HG03095 (cell line): Measurements from ENCODE around the gene TSNAXIP1.
A peak's percentile ranks its signal among the peaks of the same experiment; 100 is the strongest.

Experiments
- ATAC-seq: cut with Tn5 transposase; IDR thresholded peaks from one replicate; pipeline ENCODE4 v1.9.1; 2021; ENCODE audit warnings: moderate library complexity; ENCODE audit not compliant: unreplicated experiment

Gene TSNAXIP1

DNA sequence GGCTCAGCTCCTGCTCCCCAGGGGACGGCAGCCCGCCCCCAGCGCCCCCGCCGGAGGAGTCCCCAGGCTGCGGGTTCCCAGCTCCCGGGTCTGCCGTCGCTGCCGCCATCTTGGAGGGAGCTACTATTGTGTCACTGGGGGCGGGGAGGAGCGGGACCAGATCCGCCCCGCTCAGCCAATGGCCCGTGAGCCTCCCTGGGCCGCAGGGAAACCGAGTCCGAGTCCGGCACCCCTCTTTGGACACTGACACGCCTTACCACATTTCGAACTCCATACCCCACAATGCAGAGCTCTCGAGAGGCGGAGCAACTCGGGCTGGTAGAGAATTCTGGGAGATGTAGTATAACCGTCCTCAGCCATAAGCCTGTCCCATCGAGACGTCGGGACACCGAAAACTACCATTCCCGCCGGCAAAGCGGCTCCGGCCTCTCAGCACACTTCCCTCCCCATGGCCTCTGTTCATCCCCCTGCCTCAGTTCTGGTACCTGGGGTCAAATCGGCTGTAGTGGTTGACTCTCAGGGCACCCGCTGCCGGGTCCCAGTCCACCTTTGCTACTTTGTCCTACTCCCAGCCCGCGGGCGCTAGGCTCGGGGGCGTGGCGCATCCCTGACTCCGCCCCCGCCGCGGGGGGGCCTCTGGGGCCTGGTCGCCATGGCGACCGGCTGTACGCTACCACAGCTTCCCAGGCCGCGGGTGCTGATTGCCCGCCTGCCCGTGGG lies at the start of gene TSNAXIP1, which contains the start of gene RANBP10:
TSS of gene TSNAXIP1 (plus strand) at position 462 of the 720 bp plus-strand sequence. CDS start 261 bp downstream, outside the sequence.
TSS of gene RANBP10 (minus strand) at position 133 of the 720 bp plus-strand sequence. CDS start at position 109, 24 bp downstream.
- peak; percentile 86 for ATAC-seq

GRCh38 chr16:67758006-67758405 lies 48.7 kb upstream of the TSNAXIP1 start:
- no peak for ATAC-seq

- ATAC-seq, result no peak
Measured at GRCh38 chr16:67758966-67759365, 47.7 kb upstream of the TSNAXIP1 start.

DNA sequence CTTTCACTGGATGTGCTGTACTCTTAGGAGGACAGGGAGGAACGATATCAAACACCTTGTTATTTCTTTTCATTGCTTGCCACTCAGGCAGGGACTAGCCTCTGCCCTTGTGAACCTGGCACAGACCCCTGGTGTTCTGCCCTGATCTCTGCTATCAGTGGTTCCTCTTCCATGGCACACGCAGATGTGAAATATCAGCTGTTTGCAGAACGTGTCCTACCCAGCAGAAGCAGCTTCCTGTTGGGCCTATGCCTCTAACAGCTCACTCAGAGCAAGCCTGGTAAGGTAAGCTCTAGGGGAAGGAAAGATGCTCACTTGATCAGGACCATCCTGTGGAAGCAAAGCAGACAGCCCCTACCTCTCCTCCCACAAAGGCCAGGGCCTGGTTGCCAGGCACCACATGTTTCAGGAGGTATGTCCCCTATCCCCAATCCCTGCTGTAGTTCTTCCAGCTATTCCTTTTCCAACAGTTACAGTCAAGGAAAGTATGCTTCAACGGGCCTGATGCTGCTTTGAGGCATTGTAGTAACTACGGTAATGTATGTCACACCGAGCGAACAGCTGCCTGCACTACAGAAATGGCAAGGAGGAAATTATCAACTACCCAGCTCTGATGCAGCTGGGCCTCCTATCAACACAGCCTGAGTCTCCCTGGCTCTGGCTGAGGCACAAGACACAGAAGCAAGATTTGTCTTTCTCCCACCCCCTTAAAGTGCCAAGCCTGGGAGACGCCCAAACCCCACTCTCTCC lies 46.3 kb upstream of the TSNAXIP1 start:
- no peak for ATAC-seq

DNA sequence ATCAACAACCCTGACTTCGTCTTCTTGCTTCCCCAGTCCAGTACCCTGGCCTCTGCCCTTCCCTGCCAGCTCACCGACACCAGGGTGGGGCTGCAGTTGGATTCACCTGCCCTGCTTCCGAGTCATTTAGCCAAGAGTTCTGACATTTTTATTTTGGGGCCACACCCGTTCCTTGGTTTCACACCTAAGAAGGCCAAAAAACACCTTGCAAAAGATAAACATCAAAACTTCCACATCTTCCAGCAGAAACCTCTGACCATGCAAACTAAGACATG lies 45.8 kb upstream of the TSNAXIP1 start:
- ATAC-seq, result no peak

GRCh38 chr16:67761924-67762323 lies 44.8 kb upstream of the TSNAXIP1 start:
- no peak for ATAC-seq

GRCh38 chr16:67762385-67762784 lies 44.3 kb upstream of the TSNAXIP1 start:
- no peak for ATAC-seq

- ATAC-seq, result no peak
Measured at GRCh38 chr16:67763066-67763465, 43.6 kb upstream of the TSNAXIP1 start.

- ATAC-seq, result no peak
Measured at GRCh38 chr16:67764158-67764667, 42.5 kb upstream of the TSNAXIP1 start.

GRCh38 chr16:67766291-67766690 lies 40.4 kb upstream of the TSNAXIP1 start:
- no peak for ATAC-seq

DNA sequence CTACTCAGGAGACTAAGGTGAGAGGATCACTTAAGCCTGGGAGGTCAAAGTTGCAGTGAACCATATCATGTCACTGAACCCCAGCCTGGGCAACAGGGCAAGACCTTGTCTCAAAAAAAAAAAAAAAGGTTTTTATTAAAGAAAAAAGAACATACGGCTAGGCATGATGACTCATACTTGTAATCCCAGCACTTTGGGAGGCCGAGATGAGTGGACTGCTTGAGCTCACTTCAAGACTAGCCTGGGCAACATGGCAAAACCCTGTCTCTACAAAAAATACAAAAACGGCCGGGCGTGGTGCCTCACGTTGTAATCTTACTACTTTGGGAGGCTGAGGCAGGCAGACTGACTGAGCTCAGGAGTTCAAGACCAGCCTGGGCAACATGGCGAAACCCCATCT lies 38.7 kb upstream of the TSNAXIP1 start:
- ATAC-seq, result no peak

DNA sequence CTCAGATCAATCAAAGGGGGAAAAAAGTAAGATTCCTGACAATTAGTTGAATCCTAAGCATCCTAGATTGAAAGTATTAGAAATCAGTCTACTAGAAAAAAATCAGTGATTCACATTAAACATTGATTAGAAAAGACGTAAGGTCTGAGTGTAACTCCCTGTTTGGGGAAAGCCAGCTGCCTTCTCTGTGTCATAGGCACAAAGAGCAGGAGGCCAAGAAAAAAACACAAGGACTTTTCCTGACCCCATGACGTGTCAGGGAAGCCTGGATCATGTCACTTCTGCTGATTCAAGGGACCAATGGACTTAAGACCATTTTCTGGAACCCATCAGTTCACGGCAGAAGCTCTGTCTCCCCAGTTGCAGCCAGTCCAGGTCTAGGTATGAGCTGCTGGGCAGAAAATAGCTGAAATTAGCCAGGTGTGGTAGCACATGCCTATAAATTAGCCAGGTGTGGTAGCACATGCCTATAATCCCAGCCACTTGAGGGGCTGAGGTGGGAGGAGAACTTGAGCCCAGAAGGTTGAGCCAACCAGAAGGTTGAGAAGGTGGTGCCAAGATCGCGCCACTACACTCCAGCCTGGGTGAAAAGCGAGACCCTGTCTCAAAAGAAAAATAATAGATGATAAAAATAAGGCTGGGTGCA lies 36.2 kb upstream of the TSNAXIP1 start:
- no peak for ATAC-seq

DNA sequence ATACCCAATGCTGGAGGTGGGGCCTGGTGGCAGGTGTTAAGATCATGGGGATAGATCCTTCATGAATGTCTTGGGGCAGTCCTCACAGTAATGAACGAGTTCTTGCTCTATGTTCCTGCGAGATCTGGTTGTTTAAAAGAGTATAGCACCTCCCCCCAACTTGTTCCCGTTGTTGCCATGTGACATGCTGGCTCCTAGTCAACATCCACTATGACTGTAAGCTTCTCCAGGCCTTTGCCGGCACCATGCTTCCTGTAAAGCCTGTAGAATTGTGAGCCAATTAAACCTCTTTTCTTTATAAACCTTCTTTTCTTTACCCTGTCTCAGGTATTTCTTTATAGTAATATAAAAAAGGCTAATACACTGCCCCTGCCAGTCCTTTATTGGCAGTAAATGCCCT lies 33.6 kb upstream of the TSNAXIP1 start:
- ATAC-seq, result no peak

GRCh38 chr16:67773569-67774456 lies 32.9 kb upstream of the TSNAXIP1 start:
- ATAC-seq, result no peak

GRCh38 chr16:67774457-67774853 lies 32.2 kb upstream of the TSNAXIP1 start:
- no peak for ATAC-seq

GRCh38 chr16:67775273-67775672 lies 31.4 kb upstream of the TSNAXIP1 start:
- ATAC-seq, result no peak

- no peak for ATAC-seq
Measured at GRCh38 chr16:67779256-67780014, 27.3 kb upstream of the TSNAXIP1 start.

DNA sequence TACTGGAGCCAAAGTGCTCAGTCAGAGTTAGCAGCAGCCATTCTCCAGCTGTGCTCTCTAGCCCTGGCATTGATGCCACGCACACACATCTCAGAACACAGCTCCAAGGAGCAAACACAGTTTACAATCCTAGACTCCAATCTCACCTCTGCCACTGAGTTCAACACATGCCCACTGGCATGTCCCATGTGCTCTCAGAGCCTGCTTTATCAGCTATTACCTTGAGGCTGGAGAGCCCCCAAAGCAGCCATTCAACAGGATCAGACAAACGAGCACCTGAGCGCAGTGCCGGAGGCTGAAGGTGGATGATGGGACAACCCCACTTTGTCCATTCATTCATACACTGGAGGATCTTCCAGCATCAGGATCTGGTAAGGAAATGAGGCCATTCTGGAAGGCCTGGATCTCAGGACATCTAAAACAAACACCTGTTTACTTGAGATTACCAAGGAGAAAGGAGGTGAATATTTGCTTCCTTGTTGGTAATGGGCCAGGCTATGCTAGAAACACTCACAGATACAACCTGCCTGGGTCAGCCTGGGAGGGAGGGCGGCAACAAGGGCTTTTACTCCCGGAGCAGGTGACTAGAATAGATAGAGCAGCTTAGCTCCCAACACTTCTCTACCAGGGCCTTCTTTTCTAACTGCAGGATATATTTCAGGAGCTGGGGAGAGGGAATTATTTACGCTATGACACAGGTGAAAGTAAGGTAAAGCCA lies 25.7 kb upstream of the TSNAXIP1 start:
- no peak for ATAC-seq

DNA sequence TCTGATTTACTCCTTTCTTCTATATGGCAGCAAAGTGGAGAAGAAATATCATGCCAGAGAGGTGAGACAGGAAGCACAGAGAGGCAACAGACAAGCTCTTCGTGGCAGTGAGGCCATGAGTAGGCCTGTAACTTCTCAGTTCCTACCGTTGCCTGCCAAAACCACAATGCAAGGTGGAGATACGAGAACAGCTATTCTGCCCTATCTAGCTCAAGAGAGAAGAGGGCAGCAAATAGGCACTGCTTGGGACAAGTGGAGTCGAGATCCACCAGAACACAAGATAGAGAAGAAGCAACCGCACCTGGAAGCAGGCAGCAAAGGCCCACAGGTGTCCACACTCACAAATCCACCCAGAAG lies 25.1 kb upstream of the TSNAXIP1 start:
- no peak for ATAC-seq
